Thymus (tissue), 11 donors: ENCODE data around the gene GNAQ. TPM values are rescaled to one million over a fixed set of nuclear protein-coding genes. Genes with fewer than 3 reads are reported as not detected.

ENCODE experiments used
- DNase-seq, 9 donors: peaks; one replicate each; pipeline ENCODE4 v3.0.0-alpha.2; 2013; ENCODE audit warnings: low spot score in 9 of 9, low read depth in 6 of 9, missing footprints in 1 of 9
- H3K27ac ChIP-seq, 2 donors: one replicate each; pipeline ENCODE4 v1.5.1; 2013; ENCODE audit warnings: control low read depth in 1 of 2, low read depth in 1 of 2, low read length in 1 of 2, mild to moderate bottlenecking in 1 of 2, moderate library complexity in 1 of 2
- H3K27me3 ChIP-seq, 2 donors: one replicate each; pipeline ENCODE4 v1.5.1; 2013; ENCODE audit warnings: low read length in 1 of 2; ENCODE audit not compliant: control insufficient read depth in 2 of 2, insufficient read depth in 1 of 2
- H3K36me3 ChIP-seq, 2 donors: one replicate each; pipeline ENCODE4 v1.5.1; 2013; ENCODE audit warnings: low read length in 1 of 2, mild to moderate bottlenecking in 1 of 2, moderate library complexity in 1 of 2; ENCODE audit not compliant: control insufficient read depth in 2 of 2, insufficient read depth in 2 of 2
- H3K4me1 ChIP-seq, 2 donors: one replicate each; pipeline ENCODE4 v1.5.1; 2013; ENCODE audit warnings: low read length in 2 of 2; ENCODE audit not compliant: control insufficient read depth in 2 of 2, insufficient read depth in 2 of 2
- H3K4me3 ChIP-seq, 2 donors: one replicate each; pipeline ENCODE4 v1.5.1; 2013; ENCODE audit warnings: low read length in 2 of 2, control low read depth in 1 of 2, mild to moderate bottlenecking in 1 of 2
- H3K9me3 ChIP-seq, 2 donors: one replicate each; pipeline ENCODE4 v1.5.1; 2013; ENCODE audit warnings: low read length in 1 of 2, mild to moderate bottlenecking in 1 of 2; ENCODE audit not compliant: control insufficient read depth in 2 of 2, insufficient read depth in 1 of 2
- WGBS: extraction: QIAGEN DNeasy Blood & Tissue Kit; methylation state at CpG from one replicate; pipeline ENCODE4 v1.1.7; 2013; 5-methylcytosine and 5-hydroxymethylcytosine counted together
- polyA plus RNA-seq: library from polyadenylated mRNA; stranded (reverse); fragments of 200-250 nt; gene quantifications from one replicate; pipeline ENCODE4 v1.2.3, GENCODE V29; 2013
- total RNA-seq: library from RNA; stranded (reverse); fragments of 120-200 nt; gene quantifications from one replicate; pipeline ENCODE4 v1.2.4, GENCODE V29; 2013
- donor health status: healthy.

The GNAQ gene
- total and polyA plus RNA-seq, 2 donors, result 18.7 to 23.5 TPM

- no peak overlapping the region for H3K4me3 ChIP-seq
- H3K27ac ChIP-seq, result no peak overlapping the region
- H3K4me1 ChIP-seq, result no peaks in the 10 kb centered on the region
- no peaks in the 10 kb centered on the region for H3K9me3 ChIP-seq
- H3K36me3 ChIP-seq, result peaks cover 6 to 16% of the 10 kb centered on the region in 2 donors
- whole genome bisulfite sequencing, result 99% methylated on average over 6 of the region's 6 CpGs
- no peak for DNase-seq
- H3K27me3 ChIP-seq, result no peaks in the 10 kb centered on the region
Measured at GRCh38 chr9:77816641-77817341, 214.8 kb downstream of the GNAQ start.

GRCh38 chr9:77815260-77815659 lies 216.4 kb downstream of the GNAQ start:
- H3K27ac ChIP-seq, result no peak overlapping the region
- no peak overlapping the region for H3K4me3 ChIP-seq
- no peaks in the 10 kb centered on the region for H3K27me3 ChIP-seq
- over 99% methylated on average over 2 of the region's 2 CpGs for WGBS
- no peaks in the 10 kb centered on the region for H3K9me3 ChIP-seq
- H3K36me3 ChIP-seq, result peaks cover 9 to 24% of the 10 kb centered on the region in 2 donors
- H3K4me1 ChIP-seq, result no peaks in the 10 kb centered on the region
- no peak for DNase-seq

GRCh38 chr9:77811832-77812231 lies 219.8 kb downstream of the GNAQ start:
- H3K36me3 ChIP-seq, result peaks cover 9 to 41% of the 10 kb centered on the region in 2 donors
- H3K9me3 ChIP-seq, result no peaks in the 10 kb centered on the region
- H3K4me1 ChIP-seq, result peaks cover 6 to 12% of the 10 kb centered on the region in 2 donors
- no peak overlapping the region for H3K27ac ChIP-seq
- no peaks in the 10 kb centered on the region for H3K27me3 ChIP-seq
- 98% methylated on average over 1 of the region's 1 CpG for WGBS
- no peak overlapping the region for H3K4me3 ChIP-seq
- DNase-seq, result no peak

GRCh38 chr9:77810637-77811119 lies 220.9 kb downstream of the GNAQ start:
- Histone ChIP-seq H3K4me1 (peaks cover 6 to 12% of the 10 kb centered on the region in 2 donors), H3K27me3 (no peaks in the 10 kb centered on the region), H3K4me3 (no peak overlapping the region), H3K27ac (no peak overlapping the region), H3K9me3 (no peaks in the 10 kb centered on the region), H3K36me3 (peaks cover 9 to 41% of the 10 kb centered on the region in 2 donors)
- 98% methylated on average over 4 of the region's 4 CpGs for WGBS
- DNase-seq, result no peak

GRCh38 chr9:77810047-77810446 lies 221.6 kb downstream of the GNAQ start:
- H3K4me3 ChIP-seq, result no peak overlapping the region
- H3K27me3 ChIP-seq, result no peaks in the 10 kb centered on the region
- no peak for DNase-seq
- H3K36me3 ChIP-seq, result peaks cover 9 to 39% of the 10 kb centered on the region in 2 donors
- H3K27ac ChIP-seq, result no peak overlapping the region
- no peaks in the 10 kb centered on the region for H3K9me3 ChIP-seq
- H3K4me1 ChIP-seq, result peaks cover 6 to 12% of the 10 kb centered on the region in 2 donors
- WGBS, result 96% methylated on average over 1 of the region's 1 CpG

- Histone ChIP-seq H3K36me3 (peaks cover 9 to 36% of the 10 kb centered on the region in 2 donors), H3K4me1 (peaks cover 6 to 12% of the 10 kb centered on the region in 2 donors), H3K4me3 (no peak overlapping the region), H3K27ac (no peak overlapping the region), H3K27me3 (no peaks in the 10 kb centered on the region), H3K9me3 (no peaks in the 10 kb centered on the region)
- 97% methylated on average over 1 of the region's 1 CpG for WGBS
- DNase-seq, result no peak
Measured at GRCh38 chr9:77809552-77809951, 222.1 kb downstream of the GNAQ start.

GRCh38 chr9:77808751-77809081 lies 222.9 kb downstream of the GNAQ start:
- no peak overlapping the region for H3K27ac ChIP-seq
- no peak for DNase-seq
- WGBS, result 97% methylated on average over 2 of the region's 2 CpGs
- no peaks in the 10 kb centered on the region for H3K9me3 ChIP-seq
- H3K4me1 ChIP-seq, result peaks cover 6 to 12% of the 10 kb centered on the region in 2 donors
- H3K27me3 ChIP-seq, result no peaks in the 10 kb centered on the region
- H3K4me3 ChIP-seq, result no peak overlapping the region
- peaks cover 9 to 33% of the 10 kb centered on the region in 2 donors for H3K36me3 ChIP-seq

- Histone ChIP-seq H3K4me3 (no peak overlapping the region), H3K4me1 (peaks cover 6 to 12% of the 10 kb centered on the region in 2 donors), H3K36me3 (peaks cover 5 to 29% of the 10 kb centered on the region in 2 donors), H3K27ac (peak overlapping the region in 1 of 2 donors; percentile 52), H3K27me3 (no peaks in the 10 kb centered on the region), H3K9me3 (no peaks in the 10 kb centered on the region)
- 69% methylated on average over 6 of the region's 6 CpGs for WGBS
- DNase-seq, result peak in 2 of 9 donors; percentile 15 to 49
Measured at GRCh38 chr9:77807846-77808750, 223.5 kb downstream of the GNAQ start.

GRCh38 chr9:77807281-77807683 lies 224.3 kb downstream of the GNAQ start:
- Histone ChIP-seq H3K27ac (no peak overlapping the region), H3K4me3 (no peak overlapping the region), H3K36me3 (peaks cover 4 to 27% of the 10 kb centered on the region in 2 donors), H3K9me3 (no peaks in the 10 kb centered on the region), H3K27me3 (no peaks in the 10 kb centered on the region), H3K4me1 (peaks cover 6 to 12% of the 10 kb centered on the region in 2 donors)
- WGBS, result 72% methylated on average over 2 of the region's 2 CpGs
- peak in 1 of 9 donors; percentile 19 for DNase-seq
